IMR-90 (cell line): Measurements from ENCODE around the gene TYMS.

Source experiments
- BHLHE40 ChIP-seq: fragments of 150-350 bp; IDR thresholded peaks from 2 replicates; pipeline ENCODE4 v1.6.1; 2016; ENCODE audit warnings: mild to moderate bottlenecking, low read depth, low read length
- CEBPB ChIP-seq: IDR thresholded peaks from 2 replicates; pipeline ENCODE4 v1.6.1; 2012; ENCODE audit warnings: low read depth, low read length, improper control_type of control experiment
- CTCF ChIP-seq: conservative IDR thresholded peaks from 2 replicates; pipeline ENCODE4 v1.5.1; 2012; ENCODE audit warnings: mild to moderate bottlenecking, low read depth, low read length, improper control_type of control experiment
- FOS ChIP-seq: fragments of 150-350 bp; IDR thresholded peaks from 2 replicates; pipeline ENCODE4 v1.6.1; 2016; ENCODE audit warnings: low read depth, low read length
- MAFK ChIP-seq: IDR thresholded peaks from 2 replicates; pipeline ENCODE4 v1.6.1; 2012; ENCODE audit warnings: low read depth, low read length, improper control_type of control experiment
- MAZ ChIP-seq: IDR thresholded peaks from 2 replicates; pipeline ENCODE4 v1.6.1; 2012; ENCODE audit warnings: low read depth, mild to moderate bottlenecking, low read length, improper control_type of control experiment, moderate library complexity, borderline replicate concordance
- MXI1 ChIP-seq: IDR thresholded peaks from 2 replicates; pipeline ENCODE4 v1.6.1; 2012; ENCODE audit warnings: low read depth, mild to moderate bottlenecking, low read length, moderate library complexity, borderline replicate concordance
- NFE2L2 ChIP-seq: fragments of 150-350 bp; IDR thresholded peaks from 2 replicates; pipeline ENCODE4 v1.6.1; 2016; ENCODE audit warnings: low read depth, mild to moderate bottlenecking, low read length
- POLR2A ChIP-seq: IDR thresholded peaks from 2 replicates; pipeline ENCODE4 v1.6.1; 2012; ENCODE audit warnings: mild to moderate bottlenecking, low read depth, low read length
- RFX5 ChIP-seq: IDR thresholded peaks from 2 replicates; pipeline ENCODE4 v1.8.0; 2012; ENCODE audit warnings: low read depth, mild to moderate bottlenecking, low read length, moderate library complexity
- SMC3 ChIP-seq: fragments of 150-350 bp; IDR thresholded peaks from 2 replicates; pipeline ENCODE4 v1.6.1; 2016; ENCODE audit warnings: low read depth, mild to moderate bottlenecking, antibody characterized with exemption, low read length, moderate library complexity
- USF2 ChIP-seq: fragments of 150-350 bp; IDR thresholded peaks from 2 replicates; pipeline ENCODE4 v1.6.1; 2017; ENCODE audit warnings: mild to moderate bottlenecking, antibody characterized with exemption, low read length, low read depth

GRCh38 chr18:631560-631959, 25.9 kb upstream of the TYMS start:
- no peak for TF ChIP-seq CTCF
- TF ChIP-seq SMC3, result no peak
- no peak for TF ChIP-seq POLR2A
- TF ChIP-seq USF2, result no peak
- no peak for TF ChIP-seq MAZ
- TF ChIP-seq RFX5, result no peak
- no peak for TF ChIP-seq MXI1
- TF ChIP-seq FOS, result no peak
- TF ChIP-seq CEBPB, result no peak
- no peak for TF ChIP-seq MAFK
- TF ChIP-seq NFE2L2, result no peak
- TF ChIP-seq BHLHE40, result no peak
